Lower leg skin (tissue), 3 donors: Measurements from ENCODE around the gene MCRIP1.

Source experiments
- CTCF ChIP-seq, 3 donors: fragments of 450-650 bp; IDR thresholded peaks; one replicate each; pipeline ENCODE4 v1.5.1; 2016; ENCODE audit warnings: antibody characterized with exemption in 3 of 3, mild to moderate bottlenecking in 3 of 3, moderate library complexity in 2 of 3
- POLR2A ChIP-seq, 2 donors: fragments of 450-650 bp; IDR thresholded peaks; one replicate each; pipeline ENCODE4 v1.6.1; 2016 to 2017; ENCODE audit warnings: antibody characterized with exemption in 2 of 2, mild to moderate bottlenecking in 1 of 2, moderate library complexity in 1 of 2

GRCh38 chr17:81814748-81815645 lies 18.1 kb downstream of the MCRIP1 start:
- TF ChIP-seq CTCF (IDR thresholded peaks at IDR 0.05) (no peak), POLR2A (IDR thresholded peaks at IDR 0.05) (no peak)
